ENCODE measurements around the gene SP6.
A peak's percentile ranks its signal among the peaks of the same experiment; 100 is the strongest.

Gene SP6

DNA sequence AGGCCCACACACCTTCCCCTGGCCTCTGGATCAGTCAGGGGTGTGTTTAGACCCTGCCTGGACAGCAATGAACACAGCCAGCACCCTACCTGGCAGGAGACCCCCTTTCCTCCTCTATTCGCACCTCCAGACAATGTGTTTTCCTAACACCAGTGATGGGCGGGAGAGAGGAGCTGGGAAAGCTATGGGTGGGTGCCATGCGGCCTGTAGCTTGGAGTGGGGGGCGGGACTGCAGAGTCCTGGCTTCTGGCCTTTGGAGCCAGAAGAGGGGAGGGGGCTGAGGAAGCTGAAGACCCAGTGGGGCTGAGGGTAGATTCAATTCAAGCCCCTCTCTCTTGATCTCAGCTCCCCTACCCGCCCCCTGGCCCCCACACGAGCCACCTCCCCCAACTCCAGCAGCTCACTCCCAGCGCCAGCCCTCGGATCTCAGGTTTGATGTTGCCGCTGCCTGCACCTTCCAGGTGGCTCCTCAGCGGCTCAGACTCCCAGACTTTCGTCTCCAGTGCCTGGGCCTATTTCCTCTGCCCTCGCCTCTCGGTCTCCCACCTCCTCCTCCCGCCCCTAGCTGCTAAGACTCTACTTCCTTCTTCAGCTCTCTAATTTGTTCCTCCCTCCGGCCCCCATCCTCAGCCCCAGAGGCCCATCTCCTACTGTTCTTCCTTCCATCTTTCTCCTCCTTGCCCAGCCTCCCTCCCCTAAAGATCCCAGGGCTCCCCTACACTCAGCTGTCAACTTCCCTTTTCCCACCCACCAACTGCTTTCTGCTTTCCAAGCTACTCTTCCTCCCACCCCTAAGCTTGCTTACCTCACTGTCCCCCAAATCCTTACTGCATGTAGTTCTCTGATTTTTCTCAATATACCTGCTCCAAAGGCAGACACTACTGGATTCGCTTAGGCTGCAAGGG is 6.8 kb upstream of the SP6 start:
- DNase-seq (ENCODE audit: low read depth in 2 of 2, low spot score in 1 of 2): no peak

DNA sequence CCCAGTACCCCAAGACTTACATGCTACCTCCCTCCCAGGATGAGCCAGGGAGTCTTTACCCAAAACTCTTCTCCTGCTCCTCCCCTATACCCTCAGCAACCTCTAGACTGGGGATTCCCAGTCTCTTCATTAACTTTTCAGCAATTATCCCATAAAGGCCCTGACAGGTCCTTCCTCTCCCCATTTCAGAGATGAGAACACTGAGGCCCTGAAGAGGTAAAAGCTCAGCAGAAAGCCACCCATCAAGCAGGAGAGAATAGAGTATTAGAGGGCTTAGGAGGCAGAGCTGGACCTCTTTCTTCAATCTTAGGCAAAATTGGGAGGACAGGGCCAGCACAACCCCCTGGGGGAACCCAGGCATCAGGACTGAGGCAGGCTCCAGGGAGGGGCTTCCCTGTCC is 5.9 kb upstream of the SP6 start:
- DNase-seq (ENCODE audit: low read depth in 2 of 2, low spot score in 1 of 2): no peak

DNA sequence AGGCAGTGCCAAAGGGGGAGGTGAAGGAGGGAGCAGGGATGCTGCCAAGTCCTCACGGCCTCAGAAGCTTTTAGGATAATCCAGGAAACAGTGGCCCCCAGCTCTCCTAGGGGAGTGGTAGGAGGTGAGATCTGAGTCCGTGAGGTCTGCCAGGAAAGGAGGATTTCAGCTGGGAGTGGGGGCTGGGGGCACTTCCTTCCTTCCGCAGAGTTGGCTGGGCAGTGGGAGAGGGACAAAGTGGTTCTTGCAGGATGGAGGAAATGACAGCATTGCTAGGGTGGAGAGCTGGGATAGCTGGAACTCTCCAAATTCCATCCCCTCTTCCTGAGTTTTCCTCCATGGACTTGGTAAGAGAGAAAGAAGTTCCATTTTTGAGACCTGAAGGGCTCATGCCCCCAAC is 4.8 kb upstream of the SP6 start:
- DNase-seq (ENCODE audit: low read depth in 2 of 2, low spot score in 1 of 2): no peak

DNA sequence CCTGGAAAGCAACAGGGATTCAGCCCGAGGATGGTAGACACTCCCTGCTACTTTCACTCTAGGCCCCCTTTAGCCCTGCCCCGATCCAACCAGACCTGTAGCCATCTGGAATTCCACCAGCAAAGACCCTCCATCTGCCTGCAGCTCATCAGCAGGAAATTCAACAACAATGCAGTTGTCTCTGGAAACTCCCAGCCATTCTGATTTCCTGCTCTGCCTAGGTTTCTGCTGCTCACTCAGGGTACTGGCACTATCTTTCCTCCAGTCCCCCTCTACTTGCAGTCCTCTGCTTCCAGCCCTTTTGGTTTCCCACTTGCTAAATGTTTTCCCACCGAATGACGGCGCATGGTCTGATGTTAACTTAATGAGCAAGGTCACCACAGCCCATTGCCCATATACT is 2.7 kb upstream of the SP6 start:
- no peak for DNase-seq (ENCODE audit: low read depth in 2 of 2, low spot score in 1 of 2)

DNA sequence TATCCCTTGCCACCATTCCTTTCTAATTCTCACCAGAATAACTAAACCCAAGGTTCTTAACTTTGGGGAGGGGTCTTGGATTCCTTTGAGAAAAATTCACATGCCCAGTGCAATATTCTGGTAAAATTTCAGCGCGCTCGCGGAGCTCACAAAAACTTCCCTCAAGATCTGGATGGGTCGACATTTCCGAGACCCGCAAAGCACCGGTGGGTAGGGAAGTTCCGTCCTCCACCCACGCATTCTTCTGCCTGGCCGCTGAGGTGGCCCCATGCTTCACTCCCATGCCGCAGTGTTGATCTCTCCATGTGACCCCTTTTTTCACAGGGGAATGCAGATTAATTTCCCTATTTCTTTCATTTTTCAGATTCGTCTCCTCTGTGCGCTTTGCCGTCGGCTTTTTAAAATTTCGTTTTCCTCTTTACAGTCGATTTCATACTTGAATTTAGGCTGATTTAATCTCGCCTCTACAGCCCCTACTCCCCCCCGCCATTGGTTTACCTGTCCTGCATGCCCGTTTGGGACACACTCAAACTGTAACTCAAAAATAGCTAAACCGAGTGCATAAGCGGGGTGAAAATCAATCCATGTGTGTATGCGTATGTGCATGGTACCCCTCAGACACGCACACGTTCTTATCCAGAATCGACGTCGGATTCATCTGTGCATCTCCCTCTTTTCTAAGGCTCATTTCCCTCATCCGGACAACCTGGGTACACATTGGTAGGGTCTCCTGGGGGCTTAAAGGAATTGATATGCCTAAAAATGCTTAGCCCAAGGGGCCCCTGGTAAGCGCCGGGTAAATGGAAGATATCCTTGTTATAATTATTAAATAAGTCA is 1.4 kb upstream of the SP6 start:
- no peak for DNase-seq (ENCODE audit: low read depth in 2 of 2, low spot score in 1 of 2)

DNA sequence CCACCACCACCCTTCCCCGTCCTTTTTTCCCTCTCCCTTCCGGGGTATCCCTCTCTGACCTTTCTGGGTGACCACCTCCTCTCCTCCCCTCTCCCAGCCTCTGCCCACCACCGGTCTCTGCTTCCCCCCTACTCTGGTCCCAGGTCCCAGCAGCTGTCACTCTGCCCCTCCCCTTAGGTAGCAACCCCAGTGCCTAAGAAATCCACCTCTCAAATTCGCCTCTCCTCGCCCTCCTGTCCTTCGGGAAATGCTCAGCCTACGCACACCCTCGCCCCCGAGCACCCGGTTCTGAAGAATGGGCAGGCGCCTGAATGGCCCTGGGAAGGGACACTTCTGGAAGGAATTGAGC is 775 bp upstream of the SP6 start:
- DNase-seq (ENCODE audit: low read depth in 2 of 2, low spot score in 1 of 2): no peak

DNA sequence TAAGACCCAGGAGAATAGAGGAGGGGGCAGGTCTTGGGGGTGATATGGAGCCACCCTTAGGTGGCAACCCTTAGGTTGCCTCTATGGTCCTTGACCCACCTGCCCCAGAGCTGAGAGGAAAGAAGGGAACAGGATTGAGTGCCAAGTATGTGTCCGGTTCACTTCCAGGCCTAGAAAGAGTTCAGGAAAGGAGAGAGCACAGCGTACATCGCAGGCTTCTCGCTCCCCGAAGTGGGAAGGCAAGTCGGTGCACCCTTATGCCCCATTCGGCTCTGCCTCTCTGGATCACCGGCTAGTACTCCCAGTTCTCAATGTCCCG is 631 bp downstream of the SP6 start:
- no peak for DNase-seq (ENCODE audit: low read depth in 2 of 2, low spot score in 1 of 2)

DNA sequence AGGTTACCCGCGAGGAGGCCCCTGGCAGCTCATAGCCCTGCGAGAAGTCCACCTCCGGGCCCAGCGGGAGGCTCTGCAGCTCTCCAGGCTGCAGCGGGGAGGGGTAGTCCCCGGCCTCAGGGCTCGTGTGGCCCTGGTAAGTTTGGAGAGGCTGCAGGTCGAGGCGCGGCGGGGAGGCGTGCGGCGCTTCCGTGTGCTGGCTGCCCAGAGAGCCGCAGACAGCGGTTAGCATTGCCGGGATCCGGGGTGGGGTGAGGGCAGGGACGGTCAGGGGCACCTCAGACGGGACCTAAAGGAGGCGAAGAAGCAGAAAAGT is 2.8 kb downstream of the SP6 start:
- DNase-seq (ENCODE audit: low read depth in 2 of 2, low spot score in 1 of 2): no peak

DNA sequence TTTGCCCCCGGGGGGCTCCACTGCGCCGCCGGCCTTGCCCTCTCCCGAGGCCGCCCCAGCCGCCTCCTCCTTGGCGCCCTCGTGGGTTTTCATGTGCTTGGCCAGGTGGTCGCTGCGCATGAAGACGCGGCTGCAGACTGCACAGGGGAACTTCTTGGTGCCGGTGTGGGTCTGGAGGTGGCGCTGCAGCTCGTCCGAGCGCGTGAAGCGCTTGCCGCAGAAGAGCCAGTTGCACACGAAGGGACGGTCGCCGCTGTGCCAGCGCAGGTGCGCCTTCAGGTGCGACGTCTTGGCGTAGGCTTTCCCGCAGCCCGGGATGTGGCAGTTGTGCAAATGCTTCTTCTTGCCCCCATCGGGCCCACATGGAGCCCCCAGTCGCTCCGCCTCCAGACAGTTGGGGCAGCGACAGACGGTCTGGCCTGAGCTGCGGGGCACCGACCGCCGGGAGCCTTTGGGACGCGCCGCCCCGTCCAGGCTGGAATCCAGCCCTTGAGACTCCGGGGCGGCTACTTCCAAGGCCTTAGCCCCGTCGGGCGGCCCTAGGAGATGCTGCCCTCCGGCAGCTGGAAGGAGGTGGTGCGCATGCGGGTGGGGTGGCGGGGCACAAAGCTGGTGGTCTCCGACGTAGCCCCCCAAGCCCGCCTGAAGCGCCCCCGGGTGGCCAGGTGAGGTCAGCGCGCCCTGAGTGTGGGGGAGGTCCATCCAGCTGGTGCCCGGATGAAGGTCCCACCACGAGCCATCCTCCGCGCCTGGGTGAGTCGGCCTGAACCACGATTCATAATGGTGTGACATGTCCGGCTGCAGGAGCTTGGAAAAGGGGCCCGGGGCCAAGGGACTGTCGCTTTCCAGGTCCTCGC is 3.4 kb downstream of the SP6 start:
- no peak for DNase-seq (ENCODE audit: low read depth in 2 of 2, low spot score in 1 of 2)

DNA sequence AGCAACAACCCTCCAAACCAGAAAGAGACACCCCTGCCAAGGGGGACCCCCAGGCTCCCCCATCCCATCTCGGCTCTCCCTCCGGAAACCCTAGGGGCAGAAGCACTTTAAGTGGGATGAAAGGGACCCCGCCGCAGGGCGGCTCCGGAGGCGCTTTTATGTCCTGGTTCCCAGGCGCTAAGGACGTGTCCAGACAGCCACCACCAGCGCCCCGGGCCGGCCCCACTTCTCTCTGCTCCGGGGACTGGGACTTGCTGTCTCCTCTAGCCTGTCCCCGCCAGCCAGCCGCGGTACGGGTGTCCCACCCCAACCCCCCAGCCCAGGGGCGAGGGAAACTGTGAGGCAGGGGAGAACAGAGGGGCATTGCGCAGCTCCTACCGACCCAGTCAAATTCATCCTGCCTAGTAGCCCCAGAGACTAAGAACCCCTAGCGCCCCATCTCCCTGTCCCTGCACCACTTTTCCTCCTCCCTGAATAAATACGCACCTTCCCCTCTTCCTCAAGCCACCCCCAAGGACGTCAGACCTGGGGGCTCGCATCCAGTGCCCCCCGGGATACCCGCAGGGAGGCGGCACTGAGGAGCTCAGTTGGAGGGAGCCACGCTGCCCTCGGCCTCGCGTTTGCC is 4.1 kb downstream of the SP6 start:
- no peak for DNase-seq (ENCODE audit: low read depth in 2 of 2, low spot score in 1 of 2)

DNA sequence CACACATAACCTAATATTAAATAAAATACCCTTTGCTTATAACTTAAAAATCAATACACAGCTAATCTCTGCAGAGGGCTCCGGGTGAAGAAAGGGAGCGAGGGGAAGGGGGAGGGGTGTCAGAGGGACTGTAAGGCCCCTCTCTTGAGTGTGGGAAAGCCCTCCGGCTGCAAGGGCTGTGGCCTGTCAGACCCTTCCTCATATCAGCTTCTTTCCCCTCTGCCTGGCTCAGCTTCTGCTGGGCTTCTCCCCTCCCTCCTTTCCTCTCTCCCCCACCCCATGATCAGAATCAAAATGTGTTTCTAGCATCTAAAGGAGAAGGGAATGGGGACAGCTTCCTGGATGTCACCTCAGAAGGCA is 5.3 kb downstream of the SP6 start:
- DNase-seq (ENCODE audit: low read depth in 2 of 2, low spot score in 1 of 2): no peak

DNA sequence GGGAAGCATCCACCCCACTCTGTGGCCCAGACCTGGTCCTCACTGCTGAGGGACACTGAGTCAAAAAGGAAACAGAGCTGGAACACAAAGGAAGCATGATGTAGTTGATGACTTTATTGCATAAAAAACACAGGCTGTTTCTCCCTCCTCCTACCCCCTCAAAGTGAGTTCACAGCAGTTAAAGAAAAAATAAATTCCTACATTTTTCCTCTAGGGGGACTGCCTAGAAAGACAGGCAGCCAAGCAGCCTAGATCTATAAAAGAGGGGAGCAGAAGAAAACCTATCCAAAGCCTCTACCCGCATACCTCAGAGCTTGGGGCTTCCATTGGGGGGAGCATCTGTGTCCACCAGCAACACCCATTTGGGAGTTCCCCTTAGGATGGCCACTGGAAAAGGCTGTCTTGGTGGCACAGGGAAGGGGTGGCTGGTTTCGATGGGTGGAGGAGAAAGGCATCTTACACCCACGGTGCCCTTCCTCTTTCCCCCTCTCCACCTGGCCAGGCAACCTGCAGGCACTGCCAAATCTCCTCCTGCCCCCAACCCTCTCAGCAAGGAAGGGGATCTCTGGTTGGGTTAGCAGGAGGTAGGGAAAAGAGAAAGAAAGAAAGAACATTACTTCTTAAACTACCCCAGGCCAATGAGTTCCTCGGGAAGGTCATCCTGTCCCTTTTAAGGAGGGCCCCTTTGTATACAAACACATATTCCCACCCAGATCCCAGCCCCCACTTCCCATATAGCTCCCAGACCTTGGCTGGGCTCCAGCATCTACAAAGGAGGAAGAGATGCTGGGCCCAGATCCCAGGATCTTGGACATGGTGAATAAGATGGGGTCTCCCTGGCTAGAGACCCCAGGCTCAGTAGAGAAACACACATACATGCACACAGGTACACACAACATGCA is 5.9 kb downstream of the SP6 start:
- no peak for DNase-seq (ENCODE audit: low read depth in 2 of 2, low spot score in 1 of 2)

DNA sequence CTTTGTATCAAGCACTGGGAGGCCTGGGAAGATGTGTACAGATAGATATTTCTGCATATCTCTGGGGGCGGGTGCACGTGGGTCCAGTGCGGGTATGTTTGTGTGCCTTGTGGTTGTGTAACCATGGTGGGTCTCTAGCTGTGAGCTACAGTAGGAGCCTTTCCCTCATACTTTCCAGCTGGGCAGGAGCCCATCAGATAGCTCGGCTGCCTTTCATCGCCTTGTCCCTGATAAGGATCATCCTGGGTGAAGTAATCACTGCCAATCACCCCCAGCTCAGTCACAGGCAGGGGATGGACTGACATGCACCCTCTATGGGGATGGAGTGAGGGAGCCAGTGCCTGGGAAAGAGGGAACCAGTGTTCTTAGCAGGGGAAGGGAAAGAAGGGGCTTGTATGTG is 6.7 kb downstream of the SP6 start:
- no peak for DNase-seq (ENCODE audit: low read depth in 2 of 2, low spot score in 1 of 2)

DNA sequence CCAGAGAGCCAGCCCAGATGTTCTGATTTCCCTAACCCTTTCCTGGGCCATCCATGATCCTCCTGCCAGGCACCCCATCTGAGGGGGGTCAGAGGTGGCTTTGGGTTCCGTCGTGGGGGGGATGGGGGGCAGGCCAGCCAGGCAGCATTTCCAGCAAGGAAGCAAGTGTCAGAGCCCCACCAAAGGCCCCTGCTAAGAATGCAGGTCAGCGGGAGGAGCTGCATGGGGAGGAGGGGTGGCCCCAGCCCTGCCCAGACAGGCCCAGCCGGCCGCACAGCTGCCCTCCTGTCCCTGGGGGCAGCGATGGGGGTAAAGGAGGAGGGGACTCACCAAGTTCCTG is 7.6 kb downstream of the SP6 start:
- DNase-seq (ENCODE audit: low read depth in 2 of 2, low spot score in 1 of 2): no peak

DNA sequence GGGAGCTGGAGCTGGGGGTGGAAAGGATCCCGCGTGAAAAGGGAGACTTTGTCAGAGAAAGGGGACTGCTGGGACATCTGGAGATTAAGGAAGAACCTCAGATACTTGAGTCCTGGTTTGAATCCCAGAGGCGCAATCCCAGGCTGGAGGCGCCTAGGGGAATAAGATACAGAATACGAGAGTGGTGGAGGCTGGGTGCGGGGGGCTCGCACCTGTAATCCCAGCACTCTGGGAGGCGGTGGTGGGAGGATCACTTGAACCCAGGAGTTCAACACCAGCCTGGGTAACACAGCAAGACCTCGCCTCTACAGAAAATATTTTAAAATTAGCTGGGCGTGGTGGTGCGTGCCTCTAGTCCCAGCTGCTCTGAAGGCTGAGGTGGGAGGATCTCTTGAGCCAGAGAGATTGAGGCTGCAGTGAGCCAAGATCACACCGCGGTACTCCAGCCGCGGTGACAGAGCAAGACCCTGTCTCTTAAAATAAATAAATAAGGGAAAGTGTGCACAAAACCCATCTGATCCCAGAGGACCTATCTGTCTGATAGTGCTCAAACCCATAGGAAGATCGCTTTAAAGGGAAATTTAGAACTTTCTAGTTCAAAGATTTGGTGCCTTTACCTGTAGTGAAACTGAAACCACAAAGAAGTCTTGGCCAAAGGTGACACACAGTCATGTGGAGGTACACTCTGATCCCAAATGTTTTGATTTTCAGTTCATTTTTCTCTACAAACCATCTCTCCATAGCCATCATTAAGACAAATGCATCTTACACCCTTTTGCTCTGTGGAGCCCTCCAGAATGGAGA is 9.3 kb downstream of the SP6 start:
- DNase-seq (ENCODE audit: low read depth in 2 of 2, low spot score in 1 of 2): no peak

DNA sequence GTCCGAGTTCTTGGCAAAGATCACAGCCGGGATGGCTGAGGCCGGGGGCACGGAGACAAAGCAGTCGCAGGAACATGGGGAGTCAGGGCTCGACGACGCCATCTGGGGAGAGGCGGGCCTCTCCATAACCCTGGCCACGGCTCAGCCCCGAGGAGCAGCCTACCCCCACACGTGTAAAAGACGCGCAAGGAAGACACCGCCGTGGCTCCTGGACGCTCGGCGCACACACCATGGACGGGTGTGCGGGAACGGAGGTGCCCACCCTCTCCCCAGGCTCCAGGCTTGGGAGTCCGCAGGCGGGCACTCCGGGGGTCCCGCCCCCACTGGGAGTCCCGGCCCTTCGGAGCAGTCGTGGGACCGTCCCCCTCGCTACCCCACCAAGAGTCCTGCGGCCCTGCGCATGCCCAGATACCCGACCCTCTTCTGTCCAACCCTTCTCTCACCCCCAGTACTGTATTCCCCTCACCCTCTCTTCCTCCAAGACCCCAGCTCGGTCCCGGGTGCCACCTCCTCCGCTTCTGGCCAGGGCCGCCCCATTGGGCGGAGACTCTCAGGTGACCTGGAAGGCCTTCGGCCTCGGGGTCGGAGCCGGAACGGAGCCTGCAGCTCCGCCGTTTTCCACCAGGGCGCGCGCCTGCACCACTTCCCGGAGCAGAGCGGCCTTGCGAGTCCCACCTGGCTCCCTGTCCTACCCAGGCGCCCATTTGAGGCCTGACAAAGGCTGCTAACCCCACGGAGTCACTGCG is 10.0 kb downstream of the SP6 start, which contains the start of gene SCRN2:
TSS of gene SCRN2 (minus strand) at position 532 of the 746 bp plus-strand sequence. CDS start at position 102, 430 bp downstream.
- peak; percentile 65 to 71 for DNase-seq (ENCODE audit: low read depth in 2 of 2, low spot score in 1 of 2)

DNA sequence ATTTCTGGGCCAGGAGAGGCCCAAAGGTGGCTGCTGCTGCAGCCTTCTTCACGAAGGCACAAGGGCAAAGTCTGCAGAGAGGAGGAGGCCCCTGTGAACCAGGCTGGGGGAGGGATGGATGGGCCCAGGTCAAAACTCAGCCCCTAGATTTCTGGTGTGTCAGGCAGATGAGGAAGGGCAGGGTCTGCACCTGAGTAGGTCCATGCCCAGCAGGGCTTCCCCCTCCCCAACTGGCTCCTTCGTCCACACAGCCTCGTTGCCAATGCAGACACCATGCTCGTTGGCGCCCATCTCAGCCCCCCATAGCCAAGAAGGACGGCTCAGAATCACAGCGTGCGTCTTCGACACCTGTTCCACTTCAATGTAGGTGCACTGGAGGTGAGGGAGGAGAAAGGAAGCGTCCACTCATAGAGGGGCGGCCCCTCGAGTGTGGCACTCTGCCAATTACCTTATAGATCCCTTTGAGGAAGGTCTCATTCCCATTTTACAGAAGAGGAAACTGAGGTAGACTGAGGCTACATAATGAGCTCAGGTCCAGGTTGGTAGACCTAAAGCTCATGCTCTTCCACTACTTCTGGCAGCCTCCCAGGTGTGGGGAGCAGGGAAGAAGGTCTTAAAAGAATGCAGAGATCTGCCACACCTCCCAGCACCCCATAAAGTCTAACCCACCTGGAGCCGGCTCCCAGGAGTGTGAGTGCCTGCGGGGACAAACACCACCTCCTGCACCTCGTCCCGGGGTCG is 10.8 kb downstream of the SP6 start:
- DNase-seq (ENCODE audit: low read depth in 2 of 2, low spot score in 1 of 2): no peak

DNA sequence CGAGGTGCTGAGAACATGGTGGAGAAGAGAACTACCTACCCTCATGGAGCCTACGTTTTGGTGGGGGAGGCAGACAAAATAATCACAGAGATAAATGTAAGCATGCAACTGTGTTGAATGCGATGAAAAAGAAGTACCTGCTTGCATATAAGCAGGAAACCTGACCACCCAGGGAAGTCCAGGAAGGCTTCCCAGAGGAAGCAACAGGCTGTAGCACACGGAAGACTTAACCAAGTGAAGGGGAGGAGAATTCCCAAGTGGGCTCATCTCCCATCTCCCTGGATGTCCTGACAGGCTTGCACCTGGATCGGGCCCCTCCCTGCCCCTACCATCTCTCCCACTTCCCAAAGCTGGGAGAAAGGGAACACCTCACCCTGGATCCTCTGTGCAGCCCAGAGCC is 11.9 kb downstream of the SP6 start:
- DNase-seq (ENCODE audit: low read depth in 2 of 2, low spot score in 1 of 2): no peak

All from stimulated activated CD8-positive, alpha-beta memory T cell treated with anti-CD3 and anti-CD28 coated beads, Interleukin-4, amount 100 ng/mL, for 4 hours (primary cell).